Colonic mucosa (tissue), 4 donors: ENCODE results near the gene GSS. TPM values are rescaled to one million over a fixed set of nuclear protein-coding genes. Genes with fewer than 3 reads are reported as not detected.

Experiments
- DNase-seq: peaks from one replicate; pipeline ENCODE4 v3.0.0-alpha.2; 2020
- H3K27ac ChIP-seq: fragments of 200-600 bp; one replicate; pipeline ENCODE4 v1.8.0; 2021
- H3K27me3 ChIP-seq: fragments of 200-600 bp; one replicate; pipeline ENCODE4 v1.8.0; 2021
- H3K36me3 ChIP-seq: fragments of 200-600 bp; one replicate; pipeline ENCODE4 v1.8.0; 2021
- H3K4me1 ChIP-seq: fragments of 200-600 bp; one replicate; pipeline ENCODE4 v1.8.0; 2021; ENCODE audit warnings: mild to moderate bottlenecking
- H3K4me3 ChIP-seq: fragments of 200-600 bp; one replicate; pipeline ENCODE4 v1.8.0; 2021
- H3K9ac ChIP-seq, 2 donors: one replicate each; pipeline ENCODE4 v1.7.0; 2013; ENCODE audit warnings: control low read depth in 2 of 2, low read depth in 2 of 2, low read length in 2 of 2
- H3K9me3 ChIP-seq: fragments of 200-600 bp; one replicate; pipeline ENCODE4 v1.8.0; 2021
- CTCF ChIP-seq: fragments of 200-600 bp; IDR thresholded peaks from one replicate; pipeline ENCODE4 v1.8.0; 2022; ENCODE audit warnings: antibody characterized with exemption, mild to moderate bottlenecking
- intact Hi-C: fragments of 100-400 bp; cut with DNase I; formaldehyde crosslinking; loops from one replicate; pipeline ENCODE4 v1.14.1; 2022
- total RNA-seq, 2 donors: library from RNA; stranded (reverse); fragmentation: NEBNext Ultra II Directional in 1 of 2; extraction: Animal tissue kit (Norgen Biotek cat#: 25700) in 1 of 2; gene quantifications; one replicate each; pipeline ENCODE4 v1.2.1, GENCODE V29; 2021
- donor health status: healthy.
- donor health status: DM: no; HTN: no; CAD: no.
- donor health status: DM: no; HTN: no; CAD: no.

Gene GSS
- total RNA-seq, 2 donors from 2014 or later, result 83.4 to 109 TPM

- Histone ChIP-seq H3K27ac (no peak overlapping the region), H3K4me1 (no peaks in the 10 kb centered on the region)
These were observed 40.1 kb upstream of the GSS start for GRCh38 chr20:34995696-34996095.

GRCh38 chr20:34995192-34995591, 39.6 kb upstream of the GSS start:
- DNase-seq, result no peak

More at GRCh38 chr20:34995696-34996095, 40.1 kb upstream of the GSS start:
- Histone ChIP-seq H3K27me3 (no peaks in the 10 kb centered on the region), H3K9ac (no peak overlapping the region), H3K9me3 (no peaks in the 10 kb centered on the region), H3K36me3 (no peaks in the 10 kb centered on the region), H3K4me3 (no peak overlapping the region)
- intact Hi-C loops, result no loop called here
- no peak for DNase-seq
- TF ChIP-seq CTCF, result no peak

GRCh38 chr20:34994509-34995131, 39.0 kb upstream of the GSS start:
- no peak overlapping the region for H3K4me3 ChIP-seq
- no peak overlapping the region for H3K27ac ChIP-seq
- DNase-seq, result no peak

More at GRCh38 chr20:34995192-34995591, 39.6 kb upstream of the GSS start:
- intact Hi-C loops, result no loop called here
- Histone ChIP-seq H3K4me3 (no peak overlapping the region), H3K9me3 (no peaks in the 10 kb centered on the region), H3K27me3 (no peaks in the 10 kb centered on the region), H3K4me1 (no peaks in the 10 kb centered on the region), H3K36me3 (no peaks in the 10 kb centered on the region), H3K9ac (no peak overlapping the region), H3K27ac (no peak overlapping the region)
- no peak for TF ChIP-seq CTCF

GRCh38 chr20:34993941-34994508, 38.4 kb upstream of the GSS start:
- TF ChIP-seq CTCF, result no peak
- H3K4me3 ChIP-seq, result no peak overlapping the region
- H3K27ac ChIP-seq, result no peak overlapping the region
- no peaks in the 10 kb centered on the region for H3K9me3 ChIP-seq
- H3K9ac ChIP-seq, result no peak overlapping the region
- no peak for DNase-seq
- H3K36me3 ChIP-seq, result no peaks in the 10 kb centered on the region
- intact Hi-C loops, result no loop called here
- no peaks in the 10 kb centered on the region for H3K4me1 ChIP-seq
- no peaks in the 10 kb centered on the region for H3K27me3 ChIP-seq

More at GRCh38 chr20:34994509-34995131, 39.0 kb upstream of the GSS start:
- intact Hi-C loops, result no loop called here
- Histone ChIP-seq H3K4me1 (no peaks in the 10 kb centered on the region), H3K9ac (no peak overlapping the region), H3K36me3 (no peaks in the 10 kb centered on the region), H3K9me3 (no peaks in the 10 kb centered on the region), H3K27me3 (no peaks in the 10 kb centered on the region)
- TF ChIP-seq CTCF, result no peak

- H3K4me1 ChIP-seq, result no peaks in the 10 kb centered on the region
- no peaks in the 10 kb centered on the region for H3K27me3 ChIP-seq
- H3K9ac ChIP-seq, result no peak overlapping the region
- no peak overlapping the region for H3K4me3 ChIP-seq
- H3K36me3 ChIP-seq, result no peaks in the 10 kb centered on the region
- H3K9me3 ChIP-seq, result no peaks in the 10 kb centered on the region
- intact Hi-C loops, result no loop called here
- TF ChIP-seq CTCF, result no peak
- no peak for DNase-seq
- no peak overlapping the region for H3K27ac ChIP-seq
These were observed 37.3 kb upstream of the GSS start for GRCh38 chr20:34992751-34993417.
